Endothelial cell of umbilical vein (primary cell): ENCODE results near the gene DIP2C. TPM values are rescaled to one million over a fixed set of nuclear protein-coding genes. Genes with fewer than 3 reads are reported as not detected.
"Not testable (repeated sequence)": the region's sequence is repeated elsewhere in the genome, so short reads cannot be mapped to it uniquely, and the experiment has no call there.

Experiments
- BruUV-seq: library from RNA; stranded (reverse); fragments of 400-500 nt; replicated peaks from 2 replicates; lab custom pipeline; 2021; lab: Mats Ljungman, UMichigan
- CTCF ChIA-PET: fragments of 300-600, 350-600 bp; sonication (Branson Sonifier 250); formaldehyde crosslinking; loops from one replicate; lab custom pipeline; 2021; ENCODE audit warnings: antibody characterized with exemption, inconsistent platforms; lab: Charles Lee
- POLR2A ChIA-PET: fragments of 300-600, 350-600 bp; sonication (Branson Sonifier 250); formaldehyde crosslinking; loops from one replicate; lab custom pipeline; 2021; ENCODE audit warnings: antibody characterized with exemption, inconsistent platforms; lab: Charles Lee
- DNase-seq: peaks from one replicate; pipeline ENCODE4 v3.0.0-alpha.2; 2011; ENCODE audit warnings: low read depth, low spot score
- FAIRE-seq: peaks from 2 replicates; lab custom pipeline; 2011; peaks lifted over from hg19 to GRCh38; lab: Jason Lieb, UNC
- H2AFZ ChIP-seq: 2 replicates; pipeline ENCODE4 v1.6.0; 2012; ENCODE audit warnings: low read depth, low read length, control low read depth, inconsistent platforms
- H3K27ac ChIP-seq: 2 replicates; pipeline ENCODE4 v1.5.1; 2011; ENCODE audit warnings: low read depth, mild to moderate bottlenecking, control low read depth, low read length, moderate library complexity; ENCODE audit not compliant: insufficient read depth
- H3K27me3 ChIP-seq, 2 experiments: 2 replicates each; pipeline versions ENCODE4 v1.6.0 to v1.6.1; 2011; ENCODE audit warnings: low read length in 2 of 2, mixed read lengths in 1 of 2; ENCODE audit not compliant: control insufficient read depth in 2 of 2, insufficient read depth in 2 of 2
- H3K36me3 ChIP-seq, 2 experiments: 2 replicates in 1 of 2; 3 replicates in 1 of 2; pipeline ENCODE4 v1.5.1; 2011; ENCODE audit warnings: low read length in 2 of 2, mild to moderate bottlenecking in 1 of 2, moderate library complexity in 1 of 2; ENCODE audit not compliant: control insufficient read depth in 2 of 2, insufficient read depth in 2 of 2; ENCODE audit errors: extremely low read depth in 1 of 2
- H3K4me1 ChIP-seq: 3 replicates; pipeline ENCODE4 v1.5.1; 2011; ENCODE audit warnings: mild to moderate bottlenecking, low read length; ENCODE audit not compliant: control insufficient read depth, insufficient read depth; ENCODE audit errors: extremely low read depth
- H3K4me2 ChIP-seq: 2 replicates; pipeline ENCODE4 v1.6.1; 2011; ENCODE audit warnings: low read length, control low read depth, mixed read lengths; ENCODE audit not compliant: insufficient read depth
- H3K4me3 ChIP-seq, 3 experiments: fragments of 200-600 bp in 1 of 3; sonication (generic), shearing (Covaris generic) in 1 of 3; replicated peaks in 1 of 3; 2 replicates each; pipeline ENCODE4 v1.5.1; 2011 to 2016; ENCODE audit warnings: control low read depth in 3 of 3, low read length in 3 of 3, mild to moderate bottlenecking in 2 of 3, inconsistent platforms in 1 of 3, low read depth in 1 of 3, moderate library complexity in 1 of 3; ENCODE audit not compliant: insufficient read depth in 1 of 3
- H3K79me2 ChIP-seq: 2 replicates; pipeline ENCODE4 v1.6.0; 2012; ENCODE audit warnings: low read length, inconsistent platforms; ENCODE audit not compliant: control insufficient read depth, insufficient read depth
- H3K9ac ChIP-seq: replicated peaks from 2 replicates; pipeline ENCODE3; 2011; ENCODE audit warnings: low read length, control low read depth; ENCODE audit not compliant: insufficient read depth; ENCODE audit errors: extremely low read depth
- H3K9me1 ChIP-seq: replicated peaks from 3 replicates; pipeline ENCODE4 v1.6.0; 2011; ENCODE audit warnings: mild to moderate bottlenecking, low read length; ENCODE audit not compliant: control insufficient read depth, insufficient read depth; ENCODE audit errors: extremely low read depth
- H3K9me3 ChIP-seq: replicated peaks from 2 replicates; pipeline ENCODE4 v1.5.1; 2012; ENCODE audit warnings: low read length, inconsistent platforms; ENCODE audit not compliant: control insufficient read depth, insufficient read depth
- H4K20me1 ChIP-seq: replicated peaks from 2 replicates; pipeline ENCODE3; 2011; ENCODE audit warnings: mild to moderate bottlenecking, low read length; ENCODE audit not compliant: control insufficient read depth, insufficient read depth; ENCODE audit errors: extremely low read depth
- CTCF ChIP-seq, 2 donors: IDR thresholded peaks; 1 replicate in 1 of 2; 2 replicates in 1 of 2; pipeline ENCODE4 v1.5.1; 2011; ENCODE audit warnings: low read length in 2 of 2, mild to moderate bottlenecking in 2 of 2, moderate library complexity in 2 of 2, control low read depth in 1 of 2, inconsistent platforms in 1 of 2, low read depth in 1 of 2; ENCODE audit not compliant: insufficient read depth in 1 of 2; ENCODE audit errors: extremely low read depth in 1 of 2
- EZH2 ChIP-seq: IDR thresholded peaks from 2 replicates; pipeline ENCODE4 v1.6.1; 2012; ENCODE audit warnings: borderline replicate concordance, low read depth, mild to moderate bottlenecking, moderate library complexity, low read length, inconsistent platforms; ENCODE audit not compliant: severe bottlenecking
- FOS ChIP-seq: IDR thresholded peaks from 2 replicates; pipeline ENCODE4 v1.6.1; 2011; ENCODE audit warnings: mild to moderate bottlenecking, low read length, moderate library complexity, borderline replicate concordance; ENCODE audit not compliant: insufficient read depth
- GATA2 ChIP-seq: IDR thresholded peaks from 2 replicates; pipeline ENCODE4 v1.7.0; 2011; ENCODE audit warnings: low read depth, mild to moderate bottlenecking, moderate library complexity, mixed read lengths, low read length; ENCODE audit not compliant: insufficient read length, insufficient read depth
- JUN ChIP-seq: IDR thresholded peaks from 2 replicates; pipeline ENCODE4 v1.6.1; 2011; ENCODE audit warnings: borderline replicate concordance, low read depth; ENCODE audit not compliant: insufficient read length, insufficient read depth
- MAX ChIP-seq: IDR thresholded peaks from 2 replicates; pipeline ENCODE4 v1.6.1; 2011; ENCODE audit not compliant: insufficient read depth, insufficient read length
- MYC ChIP-seq: IDR thresholded peaks from one replicate; pipeline ENCODE4 v1.6.1; 2011; ENCODE audit warnings: mild to moderate bottlenecking, low read depth, low read length
- POLR2A ChIP-seq: IDR thresholded peaks from 2 replicates; pipeline ENCODE4 v1.6.1; 2012; ENCODE audit warnings: low read depth, mild to moderate bottlenecking, control low read depth, low read length
- POLR2AphosphoS5 ChIP-seq: IDR thresholded peaks from 2 replicates; pipeline ENCODE4 v1.6.1; 2012; ENCODE audit warnings: low read depth, mild to moderate bottlenecking, control low read depth, low read length, moderate library complexity; ENCODE audit not compliant: insufficient read depth
- dilution Hi-C: fragments of 300-500 bp; cut with MboI; formaldehyde crosslinking; loops from one replicate; pipeline ENCODE4 v1.15.0; 2019; ENCODE audit warnings: low sequenced_read_pairs; ENCODE audit not compliant: extremely low pct_ligation_motif_present
- intact Hi-C: fragments of 100-400 bp; cut with micrococcal nuclease; formaldehyde crosslinking; loops from one replicate; pipeline ENCODE4 v1.10.0; 2022
- polyA plus RNA-seq, 4 experiments: library from polyadenylated mRNA; depleted of rRNA in 3 of 4; stranded (reverse) in 3 of 4; unstranded in 1 of 4; fragments of >200 nt; gene quantifications; 2 replicates each; pipeline versions ENCODE4 v1.2.1 to v1.2.3, GENCODE V29; 2011 to 2012; ENCODE audit warnings: missing spikeins in 1 of 4
- total RNA-seq: library from RNA; stranded (reverse); gene quantifications from 2 replicates; pipeline ENCODE4 v1.2.3, GENCODE V29; 2021

Gene DIP2C
- total and polyA plus RNA-seq, 2 donors (not counting 3 experiments of a cell fraction or from before 2014, with no cell fraction given) = 3.6 to 10.7 TPM

- Histone ChIP-seq H2AFZ (no peak overlapping the region), H3K9me1 (no peaks in the 10 kb centered on the region), H3K4me2 (no peak overlapping the region), H3K79me2 (no peaks in the 10 kb centered on the region), H3K4me3 (no peak overlapping the region), H3K9me3 (no peaks in the 10 kb centered on the region), H3K4me1 (no peaks in the 10 kb centered on the region), H3K27me3 (no peaks in the 10 kb centered on the region), H3K9ac (no peak overlapping the region), H3K27ac (no peak overlapping the region), H3K36me3 (no peaks in the 10 kb centered on the region), H4K20me1 (no peaks in the 10 kb centered on the region)
- DNase-seq (no peak), FAIRE-seq (no peak)
- CTCF ChIA-PET = no interaction called here
- TF ChIP-seq GATA2 (no peak), EZH2 (no peak), CTCF (IDR thresholded peaks at IDR 0.05; ENCODE audit: extremely low read depth in 1 of 2, insufficient read depth in 1 of 2, low read depth in 1 of 2, low read length in 2 of 2) (no peak), POLR2AphosphoS5 (no peak), MYC (no peak), FOS (no peak), JUN (no peak), MAX (no peak), POLR2A (no peak)
- BruUV-seq = no TSS peak
- intact Hi-C loops (no loop called here), dilution Hi-C loops (no loop called here)
- POLR2A ChIA-PET = no interaction called here
Observed at GRCh38 chr10:633279-634245, 55.9 kb downstream of the DIP2C start.

- H3K9ac ChIP-seq, dilution Hi-C loops, CTCF ChIA-PET, H3K36me3 ChIP-seq, H3K27ac ChIP-seq, H3K4me3 ChIP-seq, POLR2A ChIA-PET, H3K4me2 ChIP-seq, H3K79me2 ChIP-seq, H2AFZ ChIP-seq, BruUV-seq, intact Hi-C loops, FAIRE-seq, H3K9me1 ChIP-seq, H3K9me3 ChIP-seq, H4K20me1 ChIP-seq, H3K4me1 ChIP-seq, H3K27me3 ChIP-seq, DNase-seq: not testable (repeated sequence)
Observed at GRCh38 chr10:632807-633177, 56.7 kb downstream of the DIP2C start.
